Endothelial cell of umbilical vein (primary cell): ENCODE data around the gene NR2F2. TPM values are rescaled to one million over a fixed set of nuclear protein-coding genes. Genes with fewer than 3 reads are reported as not detected.

ENCODE experiments used
- BruUV-seq: library from RNA; stranded (reverse); fragments of 400-500 nt; replicated peaks from 2 replicates; lab custom pipeline; 2021; lab: Mats Ljungman, UMichigan
- CTCF ChIA-PET: fragments of 300-600, 350-600 bp; sonication (Branson Sonifier 250); formaldehyde crosslinking; loops from one replicate; lab custom pipeline; 2021; ENCODE audit warnings: antibody characterized with exemption, inconsistent platforms; lab: Charles Lee
- POLR2A ChIA-PET: fragments of 300-600, 350-600 bp; sonication (Branson Sonifier 250); formaldehyde crosslinking; loops from one replicate; lab custom pipeline; 2021; ENCODE audit warnings: antibody characterized with exemption, inconsistent platforms; lab: Charles Lee
- DNase-seq: peaks from one replicate; pipeline ENCODE4 v3.0.0-alpha.2; 2011; ENCODE audit warnings: low read depth, low spot score
- FAIRE-seq: peaks from 2 replicates; lab custom pipeline; 2011; peaks lifted over from hg19 to GRCh38; lab: Jason Lieb, UNC
- H2AFZ ChIP-seq: 2 replicates; pipeline ENCODE4 v1.6.0; 2012; ENCODE audit warnings: low read depth, low read length, control low read depth, inconsistent platforms
- H3K27ac ChIP-seq: 2 replicates; pipeline ENCODE4 v1.5.1; 2011; ENCODE audit warnings: low read depth, mild to moderate bottlenecking, control low read depth, low read length, moderate library complexity; ENCODE audit not compliant: insufficient read depth
- H3K27me3 ChIP-seq, 2 experiments: 2 replicates each; pipeline versions ENCODE4 v1.6.0 to v1.6.1; 2011; ENCODE audit warnings: low read length in 2 of 2, mixed read lengths in 1 of 2; ENCODE audit not compliant: control insufficient read depth in 2 of 2, insufficient read depth in 2 of 2
- H3K36me3 ChIP-seq, 2 experiments: 2 replicates in 1 of 2; 3 replicates in 1 of 2; pipeline ENCODE4 v1.5.1; 2011; ENCODE audit warnings: low read length in 2 of 2, mild to moderate bottlenecking in 1 of 2, moderate library complexity in 1 of 2; ENCODE audit not compliant: control insufficient read depth in 2 of 2, insufficient read depth in 2 of 2; ENCODE audit errors: extremely low read depth in 1 of 2
- H3K4me1 ChIP-seq: 3 replicates; pipeline ENCODE4 v1.5.1; 2011; ENCODE audit warnings: mild to moderate bottlenecking, low read length; ENCODE audit not compliant: control insufficient read depth, insufficient read depth; ENCODE audit errors: extremely low read depth
- H3K4me2 ChIP-seq: 2 replicates; pipeline ENCODE4 v1.6.1; 2011; ENCODE audit warnings: low read length, control low read depth, mixed read lengths; ENCODE audit not compliant: insufficient read depth
- H3K4me3 ChIP-seq, 3 experiments: fragments of 200-600 bp in 1 of 3; sonication (generic), shearing (Covaris generic) in 1 of 3; replicated peaks in 1 of 3; 2 replicates each; pipeline ENCODE4 v1.5.1; 2011 to 2016; ENCODE audit warnings: control low read depth in 3 of 3, low read length in 3 of 3, mild to moderate bottlenecking in 2 of 3, inconsistent platforms in 1 of 3, low read depth in 1 of 3, moderate library complexity in 1 of 3; ENCODE audit not compliant: insufficient read depth in 1 of 3
- H3K79me2 ChIP-seq: 2 replicates; pipeline ENCODE4 v1.6.0; 2012; ENCODE audit warnings: low read length, inconsistent platforms; ENCODE audit not compliant: control insufficient read depth, insufficient read depth
- H3K9ac ChIP-seq: replicated peaks from 2 replicates; pipeline ENCODE3; 2011; ENCODE audit warnings: low read length, control low read depth; ENCODE audit not compliant: insufficient read depth; ENCODE audit errors: extremely low read depth
- H3K9me1 ChIP-seq: replicated peaks from 3 replicates; pipeline ENCODE4 v1.6.0; 2011; ENCODE audit warnings: mild to moderate bottlenecking, low read length; ENCODE audit not compliant: control insufficient read depth, insufficient read depth; ENCODE audit errors: extremely low read depth
- H3K9me3 ChIP-seq: replicated peaks from 2 replicates; pipeline ENCODE4 v1.5.1; 2012; ENCODE audit warnings: low read length, inconsistent platforms; ENCODE audit not compliant: control insufficient read depth, insufficient read depth
- H4K20me1 ChIP-seq: replicated peaks from 2 replicates; pipeline ENCODE3; 2011; ENCODE audit warnings: mild to moderate bottlenecking, low read length; ENCODE audit not compliant: control insufficient read depth, insufficient read depth; ENCODE audit errors: extremely low read depth
- CTCF ChIP-seq, 2 donors: IDR thresholded peaks; 1 replicate in 1 of 2; 2 replicates in 1 of 2; pipeline ENCODE4 v1.5.1; 2011; ENCODE audit warnings: low read length in 2 of 2, mild to moderate bottlenecking in 2 of 2, moderate library complexity in 2 of 2, control low read depth in 1 of 2, inconsistent platforms in 1 of 2, low read depth in 1 of 2; ENCODE audit not compliant: insufficient read depth in 1 of 2; ENCODE audit errors: extremely low read depth in 1 of 2
- FOS ChIP-seq: IDR thresholded peaks from 2 replicates; pipeline ENCODE4 v1.6.1; 2011; ENCODE audit warnings: mild to moderate bottlenecking, low read length, moderate library complexity, borderline replicate concordance; ENCODE audit not compliant: insufficient read depth
- JUN ChIP-seq: IDR thresholded peaks from 2 replicates; pipeline ENCODE4 v1.6.1; 2011; ENCODE audit warnings: borderline replicate concordance, low read depth; ENCODE audit not compliant: insufficient read length, insufficient read depth
- MYC ChIP-seq: IDR thresholded peaks from one replicate; pipeline ENCODE4 v1.6.1; 2011; ENCODE audit warnings: mild to moderate bottlenecking, low read depth, low read length
- POLR2A ChIP-seq: IDR thresholded peaks from 2 replicates; pipeline ENCODE4 v1.6.1; 2012; ENCODE audit warnings: low read depth, mild to moderate bottlenecking, control low read depth, low read length
- POLR2AphosphoS5 ChIP-seq: IDR thresholded peaks from 2 replicates; pipeline ENCODE4 v1.6.1; 2012; ENCODE audit warnings: low read depth, mild to moderate bottlenecking, control low read depth, low read length, moderate library complexity; ENCODE audit not compliant: insufficient read depth
- dilution Hi-C: fragments of 300-500 bp; cut with MboI; formaldehyde crosslinking; loops from one replicate; pipeline ENCODE4 v1.15.0; 2019; ENCODE audit warnings: low sequenced_read_pairs; ENCODE audit not compliant: extremely low pct_ligation_motif_present
- intact Hi-C: fragments of 100-400 bp; cut with micrococcal nuclease; formaldehyde crosslinking; loops from one replicate; pipeline ENCODE4 v1.10.0; 2022
- polyA plus RNA-seq, 4 experiments: library from polyadenylated mRNA; depleted of rRNA in 3 of 4; stranded (reverse) in 3 of 4; unstranded in 1 of 4; fragments of >200 nt; gene quantifications; 2 replicates each; pipeline versions ENCODE4 v1.2.1 to v1.2.3, GENCODE V29; 2011 to 2012; ENCODE audit warnings: missing spikeins in 1 of 4
- total RNA-seq: library from RNA; stranded (reverse); gene quantifications from 2 replicates; pipeline ENCODE4 v1.2.3, GENCODE V29; 2021

NR2F2 gene
- total and polyA plus RNA-seq, 2 donors (not counting 3 experiments of a cell fraction or from before 2014, with no cell fraction given): 105 to 182 TPM

DNA sequence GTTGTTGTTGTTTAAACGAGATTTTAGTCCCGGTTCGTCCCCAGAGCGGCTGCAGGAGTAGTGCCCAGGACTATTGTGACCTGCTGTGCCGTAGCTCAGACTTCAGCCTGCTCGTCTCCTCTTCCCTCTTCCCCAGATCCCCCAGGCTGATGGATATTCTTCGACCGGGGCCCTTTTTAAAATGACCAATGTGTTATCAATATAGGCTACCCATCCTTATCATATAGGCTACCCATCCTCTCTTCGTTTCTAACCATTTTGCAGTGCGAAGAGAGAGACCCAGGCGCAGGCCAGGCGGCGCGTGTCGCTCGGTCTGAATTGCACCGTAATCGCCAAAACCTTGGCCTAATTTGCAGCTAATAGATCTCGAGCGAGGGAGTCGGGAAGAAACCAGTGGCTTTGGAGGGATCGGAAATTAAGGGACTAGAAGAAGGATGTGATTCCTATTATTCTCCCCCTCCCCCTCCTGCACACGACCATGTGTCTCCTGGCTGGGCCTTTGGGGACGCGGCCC, 23.0 kb downstream of the NR2F2 start:
- ChIA-PET POLR2A (no interaction called here), CTCF (interaction anchor here (0.6 to 8.4 kb wide), 18 partner anchors 8 to 1770 kb away, joined by 3 to 63 read pairs (median 6); no protein-coding TSS in a partner anchor)
- Histone ChIP-seq H3K9me1 (no peaks in the 10 kb centered on the region), H3K27ac (peak overlapping the region; percentile 87), H3K4me3 (peak overlapping the region in 2 of 3 experiments; percentile 20 to 78), H3K27me3 (no peaks in the 10 kb centered on the region), H3K4me1 (peaks cover 85% of the 10 kb centered on the region), H4K20me1 (no peaks in the 10 kb centered on the region), H3K36me3 (peaks cover under 1 to 3% of the 10 kb centered on the region in 2 experiments), H3K4me2 (peak overlapping the region; percentile 50), H3K9ac (peak overlapping the region; percentile 85), H3K79me2 (peaks cover 85% of the 10 kb centered on the region), H2AFZ (no peak overlapping the region), H3K9me3 (no peaks in the 10 kb centered on the region)
- TF ChIP-seq FOS: no peak
- TF ChIP-seq POLR2A: no peak
- intact Hi-C loops (loop anchor here (10.0 kb wide), 2 partner anchors 1211 to 1941 kb away; no protein-coding TSS in a partner anchor), dilution Hi-C loops (no loop called here)
- FAIRE-seq (no peak), DNase-seq (no peak)
- no TSS peak for BruUV-seq

DNA sequence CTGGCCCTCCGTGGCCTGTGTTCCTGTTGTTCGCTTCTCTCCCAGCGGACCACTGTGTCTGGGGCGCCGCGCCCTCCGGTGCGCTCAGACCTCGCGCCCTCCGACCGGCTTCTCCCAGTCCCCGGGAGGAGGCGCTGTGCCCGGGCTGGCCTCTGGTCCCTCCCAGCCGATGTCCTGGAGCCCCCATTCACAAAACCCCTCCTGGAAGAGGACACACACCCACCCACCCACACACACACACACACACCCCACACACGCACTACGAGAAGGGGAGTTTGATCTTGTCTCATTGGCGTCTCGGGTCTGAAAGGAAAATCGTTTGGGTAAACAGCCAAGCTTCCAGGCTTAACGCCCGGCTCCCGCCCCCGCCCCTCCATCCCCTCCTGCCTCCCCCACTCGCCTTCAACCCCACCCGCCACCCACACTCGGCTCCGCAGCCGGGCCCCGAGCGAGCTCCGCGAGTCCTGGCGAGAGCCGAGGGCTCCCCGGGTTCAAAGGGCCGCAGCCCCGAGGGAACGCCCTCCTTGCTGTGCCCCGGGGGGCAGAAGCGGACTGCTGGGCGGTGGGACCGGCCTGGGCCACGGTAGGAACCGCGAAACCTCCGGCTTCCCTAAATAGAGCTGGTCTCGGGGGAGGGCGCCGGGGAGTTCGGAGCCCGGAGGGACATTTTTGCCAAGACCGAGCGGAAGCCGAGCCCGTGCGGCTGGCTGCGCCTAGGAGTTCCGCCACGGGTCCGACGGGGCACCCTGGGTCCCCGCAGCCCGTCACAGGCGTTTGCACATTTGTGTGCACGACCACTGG, 23.6 kb downstream of the NR2F2 start:
- Histone ChIP-seq H3K4me3 (peak overlapping the region; percentile 42 to 78 (median 72)), H3K27me3 (no peaks in the 10 kb centered on the region), H4K20me1 (no peaks in the 10 kb centered on the region), H3K79me2 (peaks cover 85% of the 10 kb centered on the region), H3K27ac (peak overlapping the region; percentile 87), H3K4me2 (peak overlapping the region; percentile 96), H2AFZ (no peak overlapping the region), H3K36me3 (no peaks in the 10 kb centered on the region), H3K9me3 (no peaks in the 10 kb centered on the region), H3K9me1 (no peaks in the 10 kb centered on the region), H3K4me1 (peaks cover 84% of the 10 kb centered on the region), H3K9ac (peak overlapping the region; percentile 85)
- ChIA-PET POLR2A (interaction anchor here (0.6 kb wide), 1 partner anchor 1050 kb away, joined by 8 read pairs; no protein-coding TSS in a partner anchor), CTCF (interaction anchor here (0.6 to 8.4 kb wide), 22 partner anchors 8 to 1771 kb away, joined by 3 to 63 read pairs (median 5); no protein-coding TSS in a partner anchor)
- TF ChIP-seq MYC (no peak), CTCF (IDR thresholded peaks at IDR 0.05; ENCODE audit: extremely low read depth in 1 of 2, insufficient read depth in 1 of 2, low read depth in 1 of 2, low read length in 2 of 2) (peak; percentile 85 to 91), FOS (no peak), POLR2AphosphoS5 (no peak), JUN (no peak)
- DNase-seq: peak; percentile 87
- no TSS peak for BruUV-seq
- intact Hi-C loops (loop anchor here (2.0 to 10.0 kb wide), 4 partner anchors 1095 to 1941 kb away; no protein-coding TSS in a partner anchor), dilution Hi-C loops (no loop called here)
- peak; percentile 18 for FAIRE-seq
